GM18520 (cell line): ENCODE measurements around the gene HOXA4.

Experiments
- ATAC-seq: cut with Tn5 transposase; IDR thresholded peaks from one replicate; pipeline ENCODE4 v1.9.1; 2021; ENCODE audit not compliant: unreplicated experiment

HOXA4 gene

DNA sequence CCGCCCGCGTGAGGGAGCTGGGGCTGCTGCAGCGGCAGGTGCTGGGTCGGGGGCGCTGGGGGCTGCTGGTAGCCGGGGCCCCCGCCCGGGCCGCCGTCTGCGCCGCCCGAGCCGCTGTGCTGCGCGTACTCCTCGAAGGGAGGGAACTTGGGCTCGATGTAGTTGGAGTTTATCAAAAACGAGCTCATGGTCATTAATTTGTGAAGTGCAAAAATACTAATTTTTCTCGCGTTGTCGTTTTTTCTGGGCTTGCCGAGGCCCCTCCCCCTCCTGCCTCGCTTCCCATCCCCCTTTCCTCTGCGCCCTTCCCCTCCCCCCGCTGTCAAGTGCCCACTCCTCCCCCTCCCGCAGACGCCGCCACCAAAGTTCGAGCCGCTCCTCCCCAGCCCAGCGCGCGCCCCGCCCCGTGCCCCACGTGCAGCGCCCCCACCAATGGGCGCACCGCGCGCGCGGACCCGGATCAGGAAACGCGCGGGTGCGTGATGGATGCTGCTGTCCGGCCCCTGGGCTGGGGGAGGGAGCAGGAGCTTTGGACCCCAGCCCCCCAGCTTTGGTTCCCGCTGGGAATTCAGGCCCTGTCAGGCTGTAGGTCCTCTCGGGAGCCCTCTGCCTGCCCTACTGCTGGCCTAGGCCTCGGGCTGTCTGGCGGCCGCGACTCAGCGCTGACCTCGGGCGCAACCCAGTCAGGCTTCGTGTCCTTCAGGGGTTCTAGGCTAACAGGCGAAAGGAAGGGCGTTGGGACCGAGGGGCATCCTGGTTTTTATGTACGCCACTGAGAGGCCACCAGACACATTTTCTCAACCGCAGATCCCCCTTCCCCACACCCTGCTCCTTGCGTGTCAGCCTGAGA is at the start of gene HOXA4:
HOXA4 (minus strand) TSS at position 218 of the 850 bp plus-strand sequence; CDS start at position 194, 24 bp downstream.
- no peak for ATAC-seq

DNA sequence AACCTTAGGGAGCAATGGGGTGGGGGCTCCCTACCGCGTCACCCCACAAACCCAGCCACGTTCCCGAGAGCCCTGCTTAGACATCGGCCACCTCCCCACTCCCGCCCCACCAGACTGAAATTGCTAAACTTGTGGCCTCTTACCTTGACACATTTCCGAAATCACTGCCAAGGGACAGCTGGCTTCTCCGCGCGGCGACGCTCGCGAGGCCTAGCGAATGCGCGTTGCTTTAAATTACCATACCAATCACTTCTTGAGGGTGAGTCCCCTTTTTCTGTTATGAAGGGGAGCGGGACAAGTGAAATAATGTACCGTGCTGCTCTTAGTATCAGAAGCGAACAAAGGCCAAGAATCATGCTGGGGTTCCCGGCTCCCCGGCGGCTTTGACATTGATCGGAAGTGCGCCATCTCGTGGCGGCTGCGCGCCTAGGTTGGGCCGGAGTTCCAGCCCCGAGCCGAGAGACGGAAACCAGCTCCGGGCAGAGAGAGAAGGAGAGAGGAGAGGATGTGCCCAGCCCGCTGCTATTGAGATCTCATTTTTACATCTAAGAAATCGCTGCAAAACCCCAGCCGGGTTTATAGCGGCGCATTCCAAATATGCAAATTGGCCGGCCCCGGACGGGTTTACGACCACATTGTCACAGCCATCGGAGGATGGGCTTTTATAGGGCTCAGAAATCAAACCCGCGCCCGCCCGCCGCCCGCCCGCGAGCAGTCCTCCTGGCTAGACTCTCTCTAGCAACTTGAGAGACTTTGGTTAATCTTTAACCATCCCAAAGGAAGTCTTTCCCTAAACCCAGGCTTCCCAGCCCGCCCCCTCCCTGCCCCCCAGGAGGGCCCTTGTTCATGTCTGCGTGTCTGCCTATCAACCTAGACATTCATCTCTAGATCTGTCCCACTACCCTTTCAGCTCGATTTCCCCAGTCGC is 49.2 kb upstream of the HOXA4 start:
- ATAC-seq, result no peak

DNA sequence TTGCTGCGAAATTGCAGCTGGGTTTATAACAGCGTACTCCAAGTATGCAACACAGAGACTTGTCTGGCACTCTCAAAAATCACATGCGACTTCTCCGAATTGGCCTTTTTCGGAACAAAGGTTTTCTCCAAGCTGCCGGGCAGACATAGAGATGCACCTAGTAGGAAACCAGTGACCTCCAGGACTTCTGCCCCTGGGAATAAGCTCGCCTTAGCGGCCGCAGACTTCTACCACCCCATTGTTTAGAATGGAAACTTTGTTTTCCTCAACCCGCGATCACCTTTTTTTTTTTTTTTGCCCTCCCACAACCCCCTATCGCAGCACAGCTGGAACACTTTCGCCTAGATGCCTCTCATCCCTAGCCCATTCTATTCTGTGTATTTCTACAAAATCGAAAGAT is 48.5 kb upstream of the HOXA4 start:
- ATAC-seq, result no peak

DNA sequence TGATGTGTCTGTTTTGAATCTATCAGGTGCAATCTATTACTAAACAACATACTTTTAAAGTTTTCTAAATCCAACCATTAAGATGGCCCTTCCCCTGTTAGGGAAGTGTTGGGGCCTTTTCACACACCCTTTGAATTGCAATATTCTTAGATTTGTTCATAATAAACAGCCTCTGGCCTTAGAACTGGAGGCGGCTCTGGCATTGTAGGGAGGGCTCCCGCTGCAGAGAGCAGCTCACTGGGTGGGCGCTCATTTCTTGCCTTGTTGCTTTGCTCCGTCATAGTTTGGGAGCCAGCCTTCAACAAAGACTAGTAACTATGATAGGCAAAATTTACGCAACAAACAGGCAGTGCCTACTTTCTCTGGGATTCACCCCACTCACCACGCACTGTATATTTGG is 47.8 kb upstream of the HOXA4 start:
- no peak for ATAC-seq

DNA sequence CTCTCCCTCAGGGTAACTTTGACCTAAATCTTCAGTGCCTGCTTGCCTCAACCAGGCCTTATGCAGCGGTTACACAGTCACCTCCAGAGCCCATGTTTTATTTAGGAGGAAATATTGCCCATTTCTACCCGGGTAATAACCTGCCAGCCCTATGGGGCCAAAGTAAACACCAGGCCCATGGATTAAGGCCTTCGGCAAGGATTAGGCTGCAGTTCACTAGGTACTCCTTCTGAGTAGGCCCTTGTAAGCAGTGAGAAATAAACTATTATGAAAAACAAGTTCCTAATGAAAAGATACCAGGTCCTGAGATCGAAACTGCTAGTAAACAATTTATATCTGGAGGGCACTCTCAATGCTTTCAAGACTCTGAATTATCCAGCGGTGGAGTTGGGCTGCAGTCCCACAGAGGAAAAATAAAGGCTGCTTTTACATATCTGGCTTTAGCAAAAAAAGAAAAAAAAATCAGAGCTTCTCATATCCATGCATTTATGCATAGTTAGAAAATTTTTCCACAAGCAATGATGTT is 47.3 kb upstream of the HOXA4 start:
- no peak for ATAC-seq

GRCh38 chr7:27176962-27177794 is 46.6 kb upstream of the HOXA4 start:
- no peak for ATAC-seq

DNA sequence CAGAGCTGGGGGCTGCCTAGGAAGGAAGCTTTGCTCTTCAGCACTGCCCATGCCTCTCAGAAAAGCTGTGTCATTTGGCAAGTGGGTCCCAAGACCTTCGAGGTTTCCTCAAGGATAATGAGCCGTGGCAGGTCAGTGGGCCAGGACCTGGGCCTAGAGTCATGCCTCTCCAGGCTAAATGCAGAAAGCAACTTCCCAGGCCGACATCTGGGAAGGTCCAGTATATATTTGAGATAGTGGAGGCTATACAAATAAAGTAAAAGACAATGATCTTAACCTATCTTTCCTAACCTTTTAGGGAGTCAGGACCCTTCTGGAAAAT is 45.9 kb upstream of the HOXA4 start:
- ATAC-seq, result no peak

- no peak for ATAC-seq
Measured at GRCh38 chr7:27175626-27176523, 45.3 kb upstream of the HOXA4 start.

DNA sequence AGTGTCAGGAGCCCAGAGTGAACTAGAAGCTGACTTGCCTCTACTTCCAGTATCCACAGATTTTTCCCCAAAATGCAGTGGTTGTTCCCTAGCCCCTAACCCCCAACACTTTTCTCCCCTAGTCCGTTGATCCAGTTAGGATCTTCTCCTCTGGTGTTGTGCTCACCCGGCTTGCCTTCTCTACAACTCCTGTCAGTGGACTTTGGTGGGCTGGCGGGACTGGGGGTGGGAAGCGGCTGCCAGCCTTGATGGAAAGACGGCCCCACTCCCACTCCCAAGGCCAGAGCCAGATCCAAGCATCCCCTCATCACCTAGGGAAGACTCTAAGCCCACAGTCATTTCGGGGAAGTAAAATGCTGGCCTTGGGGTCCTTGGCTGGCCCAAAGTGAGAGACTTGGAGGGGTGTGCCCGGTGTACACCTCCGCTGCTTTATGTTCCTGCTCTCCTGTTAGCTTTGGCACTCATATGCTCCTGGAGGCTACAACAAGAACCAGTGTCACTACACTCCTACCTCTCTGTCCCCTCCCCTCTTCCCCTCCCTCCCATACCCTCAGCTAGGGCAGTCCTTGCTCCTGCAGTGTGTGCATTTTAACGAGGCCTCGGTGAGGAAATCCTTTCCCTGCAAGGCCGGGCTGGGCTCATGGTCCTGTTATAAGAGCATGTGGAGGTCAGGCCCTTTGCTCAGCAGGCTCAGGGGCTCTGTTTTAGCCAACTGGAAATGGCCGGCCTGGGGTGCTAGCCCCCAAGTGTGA is 44.5 kb upstream of the HOXA4 start:
- no peak for ATAC-seq

GRCh38 chr7:27173956-27174873 is 43.7 kb upstream of the HOXA4 start, which contains the start of gene HOXA10:
TSS of gene HOXA10 (minus strand) at chr7:27174320. CDS start at chr7:27174306, 14 bp downstream.
- no peak for ATAC-seq

GRCh38 chr7:27173511-27173955 is 43.0 kb upstream of the HOXA4 start:
- no peak for ATAC-seq

DNA sequence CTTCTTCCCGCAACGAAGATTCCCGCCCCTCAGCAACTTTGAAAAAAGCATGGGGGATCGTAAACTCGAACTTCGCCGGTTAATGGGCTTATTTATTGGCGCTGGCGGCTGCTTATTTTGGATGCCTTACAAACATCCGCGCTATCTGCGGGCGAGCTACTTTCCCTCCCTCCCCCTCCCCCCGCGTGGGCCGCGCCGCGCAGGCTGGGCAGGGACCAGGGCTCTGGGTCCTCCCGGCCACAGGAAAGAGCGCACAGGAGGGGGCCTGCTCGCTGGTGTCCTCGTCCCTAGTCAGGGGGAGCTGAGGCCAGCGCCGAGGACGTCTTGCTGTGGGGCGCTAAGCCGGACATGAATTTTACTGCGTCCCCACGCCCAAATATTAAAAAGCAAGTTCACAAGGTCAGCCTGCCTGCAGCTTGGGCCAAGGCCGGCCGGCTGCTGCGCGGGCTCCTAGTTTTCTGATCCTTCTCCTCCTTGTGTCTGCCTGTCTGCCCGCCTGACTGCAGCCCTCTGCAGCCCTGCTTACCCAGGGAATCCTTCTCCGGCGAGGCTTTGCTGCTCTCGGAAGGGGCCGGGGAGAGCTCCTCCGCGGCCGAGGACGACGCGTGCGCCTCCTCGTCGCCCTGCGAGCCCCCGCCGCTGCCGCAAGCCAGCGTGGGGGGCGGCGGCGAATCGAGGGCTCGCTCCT is 42.4 kb upstream of the HOXA4 start:
- ATAC-seq, result no peak

DNA sequence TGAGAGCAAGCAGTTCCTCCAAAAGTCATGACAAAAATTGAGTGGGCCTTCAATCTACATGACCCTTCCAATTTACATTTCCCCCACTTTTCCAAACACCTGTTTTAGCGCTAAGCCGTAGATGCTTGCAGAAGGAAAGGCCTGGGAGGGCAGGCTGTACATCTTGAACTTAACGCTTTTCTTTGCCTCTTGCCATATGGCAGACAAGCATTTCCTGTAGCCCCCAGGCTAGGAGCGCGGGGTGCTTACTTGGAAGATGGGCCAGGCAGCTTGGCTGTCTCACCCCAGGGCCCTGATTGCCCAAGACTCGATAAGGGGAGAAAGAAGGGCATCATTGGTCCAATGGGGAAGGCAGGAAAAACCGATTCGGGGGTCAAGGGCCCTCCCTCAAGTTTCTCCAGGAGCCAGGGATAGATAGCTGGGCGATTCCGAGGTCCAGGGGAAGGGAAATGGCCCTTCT is 41.8 kb upstream of the HOXA4 start:
- no peak for ATAC-seq

DNA sequence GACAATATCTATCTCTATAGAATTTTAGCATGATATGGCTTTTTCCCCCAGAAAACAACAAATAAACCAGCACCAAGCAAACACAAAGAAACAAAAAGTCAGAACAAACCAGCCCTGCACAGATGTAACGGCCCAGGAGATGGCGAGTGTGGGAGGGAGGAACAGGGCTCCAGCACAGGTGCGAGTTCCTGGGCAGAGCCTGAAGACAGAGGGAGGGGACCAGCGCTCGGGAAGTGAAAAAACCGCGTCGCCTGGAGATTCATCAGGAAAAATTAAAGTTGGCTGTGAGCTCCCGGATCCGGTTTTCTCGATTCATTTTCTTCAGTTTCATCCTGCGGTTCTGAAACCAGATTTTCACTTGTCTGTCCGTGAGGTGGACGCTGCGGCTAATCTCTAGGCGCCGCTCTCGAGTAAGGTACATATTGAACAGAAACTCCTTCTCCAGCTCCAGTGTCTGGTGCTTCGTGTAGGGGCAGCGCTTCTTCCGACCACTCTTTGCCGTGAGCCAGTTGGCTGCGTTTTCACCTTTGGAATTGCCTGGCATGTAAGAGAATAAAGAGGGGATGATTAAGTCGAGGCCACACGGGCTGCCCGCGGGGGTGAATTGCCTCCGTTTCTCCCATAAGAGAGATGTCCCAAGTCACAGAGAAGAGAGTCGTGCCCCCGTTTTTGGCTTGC is 41.2 kb upstream of the HOXA4 start:
- ATAC-seq, result no peak

- ATAC-seq, result no peak
Measured at GRCh38 chr7:27171325-27171636, 40.7 kb upstream of the HOXA4 start.

DNA sequence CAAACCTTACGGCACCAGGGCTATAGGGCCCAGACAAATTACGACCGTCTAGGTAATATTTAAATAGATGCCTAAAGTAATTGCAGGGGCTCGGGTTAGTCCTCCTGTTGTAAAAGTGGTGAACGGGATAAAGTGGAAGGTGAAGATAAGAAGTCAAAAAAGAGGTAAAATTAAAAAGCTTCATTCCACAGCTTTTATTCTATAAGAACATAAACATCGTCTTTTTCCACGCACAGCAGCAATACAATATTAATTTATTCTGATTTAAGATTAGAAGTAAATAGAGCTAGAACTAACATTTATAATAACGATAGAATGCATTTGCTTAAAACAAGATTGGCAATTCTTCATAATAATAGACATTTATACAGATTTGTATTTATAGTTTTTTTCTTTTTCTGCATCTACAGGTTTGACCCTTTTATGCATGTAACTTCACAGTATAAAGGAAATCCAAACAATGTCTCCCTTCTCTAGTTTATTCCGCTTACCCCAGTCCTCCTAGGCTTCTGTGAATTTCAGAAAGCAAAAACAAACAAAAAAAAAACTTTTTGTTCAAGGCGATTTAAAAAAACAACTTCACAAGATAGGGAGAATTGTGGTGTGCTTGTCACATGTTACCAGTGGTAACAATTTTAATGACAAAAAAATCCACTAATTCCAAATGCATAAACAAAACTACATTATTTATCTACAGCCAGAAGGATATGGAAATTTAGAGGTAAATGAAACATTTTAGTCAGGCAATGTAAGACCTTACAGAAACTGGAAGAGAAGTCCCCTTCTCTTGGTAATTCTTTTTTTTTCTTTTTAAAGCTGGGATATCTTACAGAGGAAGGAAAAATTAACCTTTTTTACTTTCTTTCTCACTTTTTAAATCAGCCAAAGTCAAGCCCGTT is 40.1 kb upstream of the HOXA4 start:
- ATAC-seq, result no peak
